Lower leg skin (tissue), 3 donors: Measurements from ENCODE around the gene DSP.

ENCODE experiments used
- CTCF ChIP-seq, 3 donors: fragments of 450-650 bp; IDR thresholded peaks; one replicate each; pipeline ENCODE4 v1.5.1; 2016; ENCODE audit warnings: antibody characterized with exemption in 3 of 3, mild to moderate bottlenecking in 3 of 3, moderate library complexity in 2 of 3
- POLR2A ChIP-seq, 2 donors: fragments of 450-650 bp; IDR thresholded peaks; one replicate each; pipeline ENCODE4 v1.6.1; 2016 to 2017; ENCODE audit warnings: antibody characterized with exemption in 2 of 2, mild to moderate bottlenecking in 1 of 2, moderate library complexity in 1 of 2

- TF ChIP-seq CTCF (IDR thresholded peaks at IDR 0.05) (no peak), POLR2A (IDR thresholded peaks at IDR 0.05) (no peak)
Measured at GRCh38 chr6:7578931-7579330, 37.5 kb downstream of the DSP start.
